Measurements from ENCODE around the gene SCN10A. TPM values are rescaled to one million over a fixed set of nuclear protein-coding genes. Genes with fewer than 3 reads are reported as not detected.

The SCN10A gene
- not detected in 2 replicates for total RNA-seq

GRCh38 chr3:38816026-38816425 is at the start of gene SCN10A:
Gene SCN10A, minus strand, starts transcription at chr3:38816217. Its CDS starts 22,207 bp downstream, at chr3:38794010.

GRCh38 chr3:38649500-38650247 is 166.3 kb downstream of the SCN10A start, which contains the start of gene SCN5A:
Gene SCN5A, minus strand, starts transcription at chr3:38649687. Its CDS starts 16,380 bp downstream, at chr3:38633307.

Other genes with a start within 250 kb of the SCN10A start
- gene SCN5A, start 166.5 kb downstream of the SCN10A start, total RNA-seq: 0.30 and 1.4 TPM in 2 replicates
- gene SCN11A, start 235.7 kb upstream of the SCN10A start, total RNA-seq: not detected in 2 replicates
- gene WDR48, start 235.8 kb upstream of the SCN10A start, total RNA-seq: 36.2 and 38.1 TPM in 2 replicates

All from smooth muscle cell of the umbilical artery (primary cell).